K562 treated with DMSO at 1 percent for 12 hours (cell line): ENCODE results near the gene GPR155. TPM values are rescaled to one million over a fixed set of nuclear protein-coding genes. Genes with fewer than 3 reads are reported as not detected.

ENCODE experiments used
- total RNA-seq: library from RNA; unstranded; fragments of 300-600 nt; gene quantifications from 2 replicates; pipeline ENCODE4 v1.2.3, GENCODE V29; 2022; ENCODE audit not compliant: insufficient read depth

The GPR155 gene
- total RNA-seq, result 6.3 TPM in 1 of 2 replicates, not detected in the other

GRCh38 chr2:174486563-174487107, at the start of gene GPR155:
Gene GPR155 (minus strand): TSS chr2:174487029. CDS start chr2:174481956, 5,073 bp downstream.

GRCh38 chr2:174395284-174395968, 91.4 kb downstream of the GPR155 start, which contains the start of gene SCRN3:
Gene SCRN3 (plus strand): TSS chr2:174395730. CDS start chr2:174398284, 2,554 bp downstream.

Other genes starting within 250 kb of the GPR155 start
- 56.0 and 137 TPM in 2 replicates for gene OLA1, start 238.5 kb downstream of the GPR155 start, total RNA-seq
- gene SP9, start 152.1 kb downstream of the GPR155 start, total RNA-seq, result 0.64 TPM in 1 of 2 replicates, not detected in the other
- 8.4 and 27.3 TPM in 2 replicates for gene SCRN3, start 91.3 kb downstream of the GPR155 start, total RNA-seq
- 2.8 and 8.5 TPM in 2 replicates for gene WIPF1, start 110.8 kb upstream of the GPR155 start, total RNA-seq